ENCODE results near the gene PRRX1. TPM values are rescaled to one million over a fixed set of nuclear protein-coding genes. Genes with fewer than 3 reads are reported as not detected.

Gene PRRX1
- total RNA-seq, 1 experiment from 2014 or later = 4.5 TPM

DNA sequence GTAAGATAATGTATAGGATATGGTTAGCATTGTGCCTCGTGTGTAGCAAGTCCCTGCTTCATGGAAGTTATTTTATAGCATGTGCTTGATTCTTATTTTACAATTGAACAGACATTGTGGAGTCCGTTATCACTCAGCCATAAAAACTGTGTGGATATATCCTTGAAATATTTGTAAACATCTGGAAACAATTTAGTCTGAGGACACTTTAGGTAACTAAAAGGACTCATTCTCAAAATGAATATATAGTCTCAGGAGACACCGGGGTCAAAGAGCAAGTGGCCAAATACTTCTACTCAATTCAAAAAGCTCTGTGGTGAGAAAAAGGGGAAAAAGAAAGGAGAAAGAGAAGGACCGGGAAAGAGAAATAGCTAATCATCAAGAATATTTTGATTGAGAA lies 23.7 kb downstream of the PRRX1 start:
- H3K4me1 ChIP-seq (ENCODE audit: insufficient read depth, low read length, poor library complexity, severe bottlenecking) = peaks cover under 1% of the 10 kb centered on the region
- H3K36me3 ChIP-seq (ENCODE audit: insufficient read depth, low read length, poor library complexity, severe bottlenecking) = no peaks in the 10 kb centered on the region
- no peak overlapping the region for H3K4me3 ChIP-seq (ENCODE audit: low read depth, low read length, poor library complexity, severe bottlenecking)
- H3K27me3 ChIP-seq (replicated peaks; ENCODE audit: insufficient read depth, low read depth, low read length, poor library complexity) = no peaks in the 10 kb centered on the region
- CTCF ChIA-PET = no interaction called here
- POLR2A ChIA-PET (ENCODE audit: low non-redundant PET) = no interaction called here
- DNase-seq (ENCODE audit: low spot score) = no peak
- intact Hi-C loops (cut with micrococcal nuclease; ENCODE audit: unreplicated experiment) = loop anchor here (10.0 kb wide), 1 partner anchor 763 kb away; no protein-coding TSS in a partner anchor
- H3K9me3 ChIP-seq (ENCODE audit: low read depth, low read length, poor library complexity, severe bottlenecking) = no peaks in the 10 kb centered on the region
- H3K27ac ChIP-seq (ENCODE audit: low read depth, low read length, poor library complexity, severe bottlenecking) = no peak overlapping the region
- no TSS peak for BruUV-seq (replicated peaks)
- TF ChIP-seq, protein P1, sequence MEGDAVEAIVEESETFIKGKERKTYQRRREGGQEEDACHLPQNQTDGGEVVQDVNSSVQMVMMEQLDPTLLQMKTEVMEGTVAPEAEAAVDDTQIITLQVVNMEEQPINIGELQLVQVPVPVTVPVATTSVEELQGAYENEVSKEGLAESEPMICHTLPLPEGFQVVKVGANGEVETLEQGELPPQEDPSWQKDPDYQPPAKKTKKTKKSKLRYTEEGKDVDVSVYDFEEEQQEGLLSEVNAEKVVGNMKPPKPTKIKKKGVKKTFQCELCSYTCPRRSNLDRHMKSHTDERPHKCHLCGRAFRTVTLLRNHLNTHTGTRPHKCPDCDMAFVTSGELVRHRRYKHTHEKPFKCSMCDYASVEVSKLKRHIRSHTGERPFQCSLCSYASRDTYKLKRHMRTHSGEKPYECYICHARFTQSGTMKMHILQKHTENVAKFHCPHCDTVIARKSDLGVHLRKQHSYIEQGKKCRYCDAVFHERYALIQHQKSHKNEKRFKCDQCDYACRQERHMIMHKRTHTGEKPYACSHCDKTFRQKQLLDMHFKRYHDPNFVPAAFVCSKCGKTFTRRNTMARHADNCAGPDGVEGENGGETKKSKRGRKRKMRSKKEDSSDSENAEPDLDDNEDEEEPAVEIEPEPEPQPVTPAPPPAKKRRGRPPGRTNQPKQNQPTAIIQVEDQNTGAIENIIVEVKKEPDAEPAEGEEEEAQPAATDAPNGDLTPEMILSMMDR (conservative IDR thresholded peaks at IDR 0.05; ENCODE audit: low read depth, low read length) = no peak
- TF ChIP-seq EZH2 (IDR thresholded peaks at IDR 0.05; ENCODE audit: borderline replicate concordance, low read depth, low read length, poor library complexity, severe bottlenecking) = no peak

DNA sequence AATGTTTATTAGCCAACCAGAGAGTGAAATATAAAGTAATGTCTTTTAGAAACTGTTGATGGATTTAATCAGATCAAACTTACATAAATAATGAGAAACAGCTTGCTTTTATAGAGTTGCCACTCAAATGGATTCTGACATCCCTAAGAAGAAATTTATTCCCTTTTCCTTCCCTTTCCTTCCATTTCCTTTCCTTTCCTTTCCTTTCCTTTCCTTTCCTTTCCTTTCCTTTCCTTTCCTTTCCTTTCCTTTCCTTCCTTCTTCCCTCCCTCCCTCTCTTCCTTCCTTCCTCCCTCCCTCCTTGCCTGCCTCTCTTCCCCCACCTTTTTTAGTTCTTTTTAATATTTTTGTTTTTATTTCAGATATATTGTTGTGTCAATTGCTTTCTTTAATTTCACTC lies 27.3 kb downstream of the PRRX1 start:
- Histone ChIP-seq H3K9me3 (ENCODE audit: low read depth, low read length, poor library complexity, severe bottlenecking) (no peaks in the 10 kb centered on the region), H3K36me3 (ENCODE audit: insufficient read depth, low read length, poor library complexity, severe bottlenecking) (no peaks in the 10 kb centered on the region), H3K4me3 (ENCODE audit: low read depth, low read length, poor library complexity, severe bottlenecking) (no peak overlapping the region), H3K27me3 (replicated peaks; ENCODE audit: insufficient read depth, low read depth, low read length, poor library complexity) (no peaks in the 10 kb centered on the region), H3K27ac (ENCODE audit: low read depth, low read length, poor library complexity, severe bottlenecking) (no peak overlapping the region), H3K4me1 (ENCODE audit: insufficient read depth, low read length, poor library complexity, severe bottlenecking) (peaks cover 24% of the 10 kb centered on the region)
- BruUV-seq (replicated peaks) = no TSS peak
- no peak for DNase-seq (ENCODE audit: low spot score)
- ChIA-PET CTCF (no interaction called here), POLR2A (ENCODE audit: low non-redundant PET) (no interaction called here)
- intact Hi-C loops (cut with micrococcal nuclease; ENCODE audit: unreplicated experiment) = loop anchor here (5.0 kb wide), 2 partner anchors 191 to 236 kb away; no protein-coding TSS in a partner anchor
- TF ChIP-seq EZH2 (IDR thresholded peaks at IDR 0.05; ENCODE audit: borderline replicate concordance, low read depth, low read length, poor library complexity, severe bottlenecking) = no peak
- TF ChIP-seq, protein P1 (conservative IDR thresholded peaks at IDR 0.05; ENCODE audit: low read depth, low read length) = no peak

DNA sequence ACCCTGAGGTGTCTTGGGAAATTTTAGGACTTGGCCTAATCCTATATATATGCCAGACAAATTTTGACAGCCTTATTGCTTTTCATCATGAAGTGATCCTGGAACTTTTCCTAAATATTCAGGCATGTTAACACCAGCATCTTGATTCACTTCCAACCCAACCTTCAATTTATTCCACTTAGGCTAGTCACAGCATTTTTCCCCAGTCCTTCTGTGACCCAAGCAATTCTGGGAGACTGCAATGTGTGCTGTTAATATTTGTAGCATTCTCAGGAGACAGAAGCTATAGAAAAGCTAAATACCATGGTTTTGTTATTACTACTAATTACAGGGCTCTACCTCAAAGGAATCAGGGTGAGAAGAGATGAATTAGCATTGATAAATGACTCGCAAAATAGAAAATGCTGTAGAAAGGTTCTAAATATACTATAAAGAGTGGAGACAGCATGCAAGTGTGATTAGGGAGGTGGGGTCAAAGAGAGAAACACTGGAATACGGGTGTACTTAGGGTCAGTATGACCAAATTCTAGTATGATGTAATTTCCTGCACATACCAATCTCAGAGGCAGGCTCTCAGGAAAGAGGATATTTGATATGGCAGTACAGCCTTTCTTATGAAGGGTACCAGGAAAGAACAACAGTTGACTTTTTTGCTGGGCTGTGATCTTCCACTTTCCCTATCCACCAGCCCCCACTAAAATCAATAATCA lies 29.1 kb downstream of the PRRX1 start:
- Histone ChIP-seq H3K4me3 (ENCODE audit: low read depth, low read length, poor library complexity, severe bottlenecking) (no peak overlapping the region), H3K4me1 (ENCODE audit: insufficient read depth, low read length, poor library complexity, severe bottlenecking) (peaks cover 33% of the 10 kb centered on the region), H3K36me3 (ENCODE audit: insufficient read depth, low read length, poor library complexity, severe bottlenecking) (no peaks in the 10 kb centered on the region), H3K9me3 (ENCODE audit: low read depth, low read length, poor library complexity, severe bottlenecking) (no peaks in the 10 kb centered on the region), H3K27ac (ENCODE audit: low read depth, low read length, poor library complexity, severe bottlenecking) (peak overlapping the region; percentile 20), H3K27me3 (replicated peaks; ENCODE audit: insufficient read depth, low read depth, low read length, poor library complexity) (no peaks in the 10 kb centered on the region)
- intact Hi-C loops (cut with micrococcal nuclease; ENCODE audit: unreplicated experiment) = loop anchor here (5.0 kb wide), 2 partner anchors 189 to 234 kb away; no protein-coding TSS in a partner anchor
- ChIA-PET CTCF (no interaction called here), POLR2A (ENCODE audit: low non-redundant PET) (no interaction called here)
- TF ChIP-seq, protein P1 (conservative IDR thresholded peaks at IDR 0.05; ENCODE audit: low read depth, low read length) = no peak
- no peak for TF ChIP-seq EZH2 (IDR thresholded peaks at IDR 0.05; ENCODE audit: borderline replicate concordance, low read depth, low read length, poor library complexity, severe bottlenecking)
- no TSS peak for BruUV-seq (replicated peaks)
- peak; percentile 74 for DNase-seq (ENCODE audit: low spot score)
